GM10847 (cell line): ENCODE data around the gene RRAGA.

Experiments used
- POLR2A ChIP-seq: IDR thresholded peaks from 2 replicates; pipeline ENCODE4 v1.6.1; 2011; ENCODE audit not compliant: insufficient read length; ENCODE audit errors: extremely low read depth

Gene RRAGA

DNA sequence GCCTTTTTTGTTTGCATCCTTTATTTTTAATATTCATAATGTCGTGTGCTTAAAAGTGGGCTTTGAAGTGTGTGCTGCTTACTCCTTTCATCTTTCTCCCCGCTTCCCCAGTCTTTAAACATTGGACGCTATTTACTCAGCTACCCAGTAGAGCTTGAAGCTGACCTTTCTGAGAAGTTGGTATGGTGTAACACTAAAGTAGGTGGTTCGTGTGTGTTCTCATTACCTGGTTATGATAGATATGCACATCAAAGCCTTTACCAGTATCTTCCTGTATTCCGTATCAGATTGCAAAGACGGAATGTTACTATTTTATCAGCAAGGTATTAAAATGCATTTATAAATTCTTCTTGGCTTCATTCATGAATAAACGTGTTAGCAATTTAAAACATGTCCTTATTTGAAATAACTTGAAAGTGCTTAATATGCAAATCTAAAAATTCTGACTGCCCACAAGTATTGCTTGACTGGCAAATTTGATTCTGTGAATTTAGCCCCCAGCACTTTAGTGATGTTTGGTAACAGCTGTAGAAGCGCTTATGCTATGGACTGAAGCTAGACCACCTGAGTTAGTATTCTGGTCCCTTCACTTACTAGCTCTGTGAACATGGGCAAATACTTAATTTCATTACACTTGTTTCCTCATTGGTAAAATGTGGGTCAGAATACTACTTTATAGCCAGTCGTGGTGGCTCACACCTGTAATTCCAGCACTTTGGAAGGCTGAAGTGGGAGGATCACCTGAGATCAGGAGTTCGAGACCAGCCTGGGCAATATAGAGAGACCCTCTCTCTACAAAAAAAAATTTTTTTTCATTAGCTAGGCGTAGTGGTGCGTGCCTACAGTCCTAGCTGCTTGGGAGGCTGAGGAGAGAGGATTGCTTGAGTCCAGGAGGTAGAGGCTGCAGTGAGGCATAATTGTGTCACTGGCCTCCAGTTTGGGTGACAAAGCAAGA is 1.7 kb downstream of the RRAGA start:
- no peak for TF ChIP-seq POLR2A

DNA sequence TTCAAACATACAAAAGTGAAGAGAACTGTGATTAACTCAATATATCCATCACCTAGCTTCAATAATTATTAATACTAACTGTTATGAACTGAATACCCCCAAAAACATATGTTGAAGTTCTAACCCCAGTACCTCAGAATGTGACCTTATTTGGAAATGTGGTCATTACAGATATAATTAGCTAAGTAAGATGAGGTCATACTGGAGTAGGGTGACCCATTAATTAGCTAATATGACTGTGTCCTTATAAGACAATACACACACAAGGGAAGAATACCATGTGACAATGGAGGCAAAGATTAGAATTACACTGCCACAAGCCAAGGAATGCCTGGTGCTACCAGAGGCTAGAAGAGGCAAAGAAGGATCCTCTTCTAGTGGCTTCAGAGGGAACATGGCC is 7.8 kb downstream of the RRAGA start:
- TF ChIP-seq POLR2A: no peak

DNA sequence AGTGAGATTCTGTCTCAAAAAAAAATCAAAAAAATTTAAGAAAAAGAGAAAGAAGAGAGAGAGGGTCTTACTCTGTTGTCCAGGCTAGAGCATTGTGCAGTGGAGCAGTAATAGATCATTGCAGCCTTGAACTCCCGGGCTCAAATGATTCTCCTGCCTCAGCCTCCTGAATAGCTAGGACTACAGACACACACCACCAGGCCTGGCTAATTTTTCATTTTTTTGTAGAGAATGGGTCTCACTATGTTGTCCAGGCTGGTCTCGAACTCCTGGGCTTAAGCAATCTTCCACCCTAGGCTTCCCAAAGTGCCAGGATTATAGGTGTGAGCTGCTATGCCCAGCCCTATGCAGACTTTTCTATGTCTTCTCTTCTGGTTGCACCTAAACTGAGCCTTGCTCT is 25.0 kb downstream of the RRAGA start:
- no peak for TF ChIP-seq POLR2A

DNA sequence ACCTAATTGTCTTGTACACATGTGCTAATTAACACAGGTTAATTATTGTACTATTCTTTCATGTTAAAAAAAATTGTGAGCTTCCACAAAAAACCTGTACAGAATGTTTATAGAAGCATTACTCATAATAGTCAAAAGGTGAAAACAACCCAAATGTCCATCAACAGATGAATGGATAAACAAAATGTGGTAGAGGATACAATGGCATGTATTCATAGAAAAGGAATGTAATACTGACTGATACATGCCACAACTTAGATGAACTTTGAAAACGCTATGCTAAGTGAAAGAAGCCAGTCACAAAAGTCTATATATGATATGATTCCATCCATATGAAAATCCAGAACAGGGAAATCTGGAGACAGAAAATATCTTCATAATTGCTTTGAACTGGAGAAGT is 25.6 kb downstream of the RRAGA start:
- no peak for TF ChIP-seq POLR2A

DNA sequence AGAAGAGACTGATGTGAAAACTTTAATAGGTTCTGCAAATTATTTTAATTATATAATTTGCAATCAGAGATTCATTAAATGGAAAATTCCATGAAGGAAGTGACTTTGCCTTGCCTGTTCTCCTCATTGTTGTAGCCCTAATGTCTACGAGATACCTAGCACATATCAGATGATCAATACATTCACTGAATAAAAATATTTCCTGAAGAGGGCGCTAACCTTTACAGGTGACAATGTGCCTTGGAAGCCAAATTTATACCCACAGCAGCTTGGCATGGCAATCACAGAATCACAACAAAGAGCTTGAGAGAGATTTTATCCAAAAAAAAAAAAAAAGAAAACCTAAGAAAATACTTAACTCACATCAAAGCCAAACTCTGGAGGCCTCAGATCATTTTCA is 36.1 kb downstream of the RRAGA start:
- TF ChIP-seq POLR2A: no peak

DNA sequence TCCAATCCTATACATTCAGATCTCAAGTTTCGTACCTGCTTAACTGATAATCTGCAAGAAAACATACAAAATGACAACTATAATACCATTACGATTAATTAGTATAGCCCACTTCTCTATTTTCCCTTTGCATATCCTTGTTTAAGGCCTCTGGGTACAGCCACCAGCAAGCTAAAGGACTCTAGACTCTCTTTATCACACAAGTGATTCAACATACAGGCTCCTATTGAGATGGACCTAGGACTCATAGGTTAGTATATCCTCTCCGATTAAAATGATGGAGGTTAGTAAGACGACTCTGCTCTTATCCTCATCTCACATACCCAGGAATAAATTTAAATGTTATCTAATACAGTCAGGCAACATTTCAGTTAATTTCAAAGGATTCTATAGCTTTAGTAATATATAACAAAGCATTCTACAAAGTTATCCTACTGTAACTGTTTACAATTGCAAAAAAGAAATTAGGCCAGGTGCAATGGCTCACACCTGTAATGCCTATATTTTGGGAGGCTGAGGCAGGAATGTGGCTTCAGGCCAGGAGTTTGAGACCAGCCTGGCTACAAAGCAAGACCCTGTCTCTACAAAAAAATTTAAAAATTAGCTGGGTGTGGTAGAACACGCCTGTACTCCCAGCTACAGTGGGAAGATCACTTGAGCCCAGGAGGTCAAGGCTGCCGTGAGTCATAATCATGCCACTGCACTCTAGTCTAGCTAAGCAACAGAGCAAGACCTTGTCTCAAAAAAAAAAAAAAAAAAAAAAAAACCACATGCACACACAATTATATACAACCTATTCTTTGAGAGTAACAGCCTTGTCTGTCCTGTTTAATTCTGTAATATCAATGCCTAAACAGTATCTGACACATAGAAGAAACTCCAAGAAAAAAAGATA is 38.1 kb downstream of the RRAGA start:
- TF ChIP-seq POLR2A: no peak
